ENCODE measurements around the gene TLX2.

DNA sequence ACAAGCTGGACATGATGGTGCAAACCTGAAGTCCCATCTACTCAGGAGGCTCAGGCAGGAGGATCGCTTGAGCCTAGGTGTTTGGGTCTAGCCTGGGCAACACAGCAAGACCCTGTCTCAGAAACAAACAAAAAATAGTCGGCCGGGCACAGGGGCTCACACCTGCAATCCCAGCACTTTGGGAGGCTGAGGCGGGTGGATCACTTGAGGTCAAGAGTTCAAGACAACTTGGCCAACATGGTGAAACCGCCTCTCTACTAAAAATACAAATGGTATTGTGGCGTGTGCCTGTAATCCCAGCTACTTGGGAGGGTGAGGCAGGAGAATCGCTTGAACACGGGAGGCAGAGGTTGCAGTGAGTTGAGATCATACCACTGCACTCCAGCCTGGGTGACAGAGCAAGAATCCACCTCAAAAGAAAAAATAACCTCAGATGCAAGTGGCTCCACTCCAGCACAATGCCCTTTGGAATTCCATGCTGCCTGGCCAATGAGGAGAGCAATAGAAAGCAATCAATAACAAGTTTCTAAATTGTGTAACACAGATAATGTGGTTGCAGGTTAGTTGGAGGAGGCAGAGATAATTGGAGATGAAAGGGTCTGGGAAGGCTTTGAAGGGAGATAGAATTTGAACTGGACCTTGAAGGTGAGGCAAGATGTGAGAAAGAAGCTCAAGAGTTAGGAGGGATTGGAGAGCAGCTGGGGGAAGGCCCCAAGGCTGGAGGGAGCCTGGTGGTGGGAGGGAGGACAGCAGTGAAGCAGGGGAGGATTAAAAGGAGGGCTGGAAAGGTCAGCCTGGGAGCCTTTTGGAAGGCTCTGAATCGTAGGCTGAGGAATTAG lies 25.4 kb upstream of the TLX2 start:
- TF ChIP-seq, protein P1, sequence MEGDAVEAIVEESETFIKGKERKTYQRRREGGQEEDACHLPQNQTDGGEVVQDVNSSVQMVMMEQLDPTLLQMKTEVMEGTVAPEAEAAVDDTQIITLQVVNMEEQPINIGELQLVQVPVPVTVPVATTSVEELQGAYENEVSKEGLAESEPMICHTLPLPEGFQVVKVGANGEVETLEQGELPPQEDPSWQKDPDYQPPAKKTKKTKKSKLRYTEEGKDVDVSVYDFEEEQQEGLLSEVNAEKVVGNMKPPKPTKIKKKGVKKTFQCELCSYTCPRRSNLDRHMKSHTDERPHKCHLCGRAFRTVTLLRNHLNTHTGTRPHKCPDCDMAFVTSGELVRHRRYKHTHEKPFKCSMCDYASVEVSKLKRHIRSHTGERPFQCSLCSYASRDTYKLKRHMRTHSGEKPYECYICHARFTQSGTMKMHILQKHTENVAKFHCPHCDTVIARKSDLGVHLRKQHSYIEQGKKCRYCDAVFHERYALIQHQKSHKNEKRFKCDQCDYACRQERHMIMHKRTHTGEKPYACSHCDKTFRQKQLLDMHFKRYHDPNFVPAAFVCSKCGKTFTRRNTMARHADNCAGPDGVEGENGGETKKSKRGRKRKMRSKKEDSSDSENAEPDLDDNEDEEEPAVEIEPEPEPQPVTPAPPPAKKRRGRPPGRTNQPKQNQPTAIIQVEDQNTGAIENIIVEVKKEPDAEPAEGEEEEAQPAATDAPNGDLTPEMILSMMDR (IDR thresholded peaks at IDR 0.05): no peak
- no peak for TF ChIP-seq POLR2A (IDR thresholded peaks at IDR 0.05)
- TF ChIP-seq EP300 (IDR thresholded peaks at IDR 0.05): no peak
